Uterus (tissue), 4 donors: ENCODE data around the gene CDC42BPG. TPM values are rescaled to one million over a fixed set of nuclear protein-coding genes. Genes with fewer than 3 reads are reported as not detected.

ENCODE experiments used
- DNase-seq, 2 donors: peaks; one replicate each; pipeline ENCODE4 v3.0.0-alpha.2; 2019 to 2020
- H3K27ac ChIP-seq, 2 donors: fragments of 200-600 bp; sonication (generic); 1 replicate in 1 of 2; 2 replicates in 1 of 2; pipeline ENCODE4 v1.5.1; 2016 to 2018
- H3K27me3 ChIP-seq, 2 donors: fragments of 200-600 bp; sonication (generic); one replicate each; pipeline ENCODE4 v1.5.1; 2018 to 2019; ENCODE audit warnings: control low read depth in 1 of 2
- H3K36me3 ChIP-seq, 2 donors: fragments of 200-600 bp; sonication (generic); one replicate each; pipeline ENCODE4 v1.5.1; 2019; ENCODE audit warnings: control low read depth in 1 of 2
- H3K4me1 ChIP-seq, 2 donors: fragments of 200-600 bp; sonication (generic); one replicate each; pipeline ENCODE4 v1.5.1; 2018 to 2019; ENCODE audit warnings: control low read depth in 1 of 2
- H3K4me3 ChIP-seq, 2 donors: fragments of 200-600 bp; sonication (generic); 1 replicate in 1 of 2; 2 replicates in 1 of 2; pipeline ENCODE4 v1.5.1; 2018 to 2019; ENCODE audit warnings: mild to moderate bottlenecking in 1 of 2
- H3K9me3 ChIP-seq, 2 donors: fragments of 200-600 bp; sonication (generic); one replicate each; pipeline ENCODE4 v1.5.1; 2019; ENCODE audit warnings: control low read depth in 1 of 2
- POLR2A ChIP-seq, 2 donors: fragments of 450-650 bp; IDR thresholded peaks; one replicate each; pipeline ENCODE4 v1.6.1; 2016; ENCODE audit warnings: antibody characterized with exemption in 2 of 2, mild to moderate bottlenecking in 1 of 2, moderate library complexity in 1 of 2
- intact Hi-C: fragments of 100-400 bp; cut with DNase I; formaldehyde crosslinking; loops from one replicate; pipeline ENCODE4 v1.15.1; 2023; ENCODE audit warnings: low total_unique reads
- total RNA-seq, 4 donors: library from RNA; depleted of rRNA in 3 of 4; stranded (reverse); fragments of >200 nt in 3 of 4; gene quantifications; one replicate each; pipeline versions ENCODE4 v1.1.0 to v1.2.4, GENCODE V29; 2014 to 2023
- TF ChIP-seq, protein P1 (sequence below), 4 experiments: fragments of 200-600 bp in 2 of 4; fragments of 450-650 bp in 2 of 4; sonication (generic) in 2 of 4; IDR thresholded peaks; one replicate each; pipeline ENCODE4 v1.5.1; 2016 to 2019; ENCODE audit warnings: antibody characterized with exemption in 4 of 4, mild to moderate bottlenecking in 2 of 4, moderate library complexity in 1 of 4
- donor health status: DM: yes; HTN: yes; CAD: no.

CDC42BPG gene
- total RNA-seq, 4 donors from 2014 or later: under 0.01 to 2.7 (median 0.30) TPM

GRCh38 chr11:64796757-64797541 lies 47.5 kb downstream of the CDC42BPG start:
- Histone ChIP-seq H3K27ac (no peak overlapping the region), H3K4me1 (no peaks in the 10 kb centered on the region), H3K9me3 (no peaks in the 10 kb centered on the region), H3K27me3 (no peaks in the 10 kb centered on the region), H3K4me3 (no peak overlapping the region), H3K36me3 (no peaks in the 10 kb centered on the region)
- intact Hi-C loops: no loop called here
- no peak for DNase-seq
- TF ChIP-seq POLR2A (IDR thresholded peaks at IDR 0.05): no peak
- TF ChIP-seq, protein P1, sequence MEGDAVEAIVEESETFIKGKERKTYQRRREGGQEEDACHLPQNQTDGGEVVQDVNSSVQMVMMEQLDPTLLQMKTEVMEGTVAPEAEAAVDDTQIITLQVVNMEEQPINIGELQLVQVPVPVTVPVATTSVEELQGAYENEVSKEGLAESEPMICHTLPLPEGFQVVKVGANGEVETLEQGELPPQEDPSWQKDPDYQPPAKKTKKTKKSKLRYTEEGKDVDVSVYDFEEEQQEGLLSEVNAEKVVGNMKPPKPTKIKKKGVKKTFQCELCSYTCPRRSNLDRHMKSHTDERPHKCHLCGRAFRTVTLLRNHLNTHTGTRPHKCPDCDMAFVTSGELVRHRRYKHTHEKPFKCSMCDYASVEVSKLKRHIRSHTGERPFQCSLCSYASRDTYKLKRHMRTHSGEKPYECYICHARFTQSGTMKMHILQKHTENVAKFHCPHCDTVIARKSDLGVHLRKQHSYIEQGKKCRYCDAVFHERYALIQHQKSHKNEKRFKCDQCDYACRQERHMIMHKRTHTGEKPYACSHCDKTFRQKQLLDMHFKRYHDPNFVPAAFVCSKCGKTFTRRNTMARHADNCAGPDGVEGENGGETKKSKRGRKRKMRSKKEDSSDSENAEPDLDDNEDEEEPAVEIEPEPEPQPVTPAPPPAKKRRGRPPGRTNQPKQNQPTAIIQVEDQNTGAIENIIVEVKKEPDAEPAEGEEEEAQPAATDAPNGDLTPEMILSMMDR (IDR thresholded peaks at IDR 0.05): no peak

DNA sequence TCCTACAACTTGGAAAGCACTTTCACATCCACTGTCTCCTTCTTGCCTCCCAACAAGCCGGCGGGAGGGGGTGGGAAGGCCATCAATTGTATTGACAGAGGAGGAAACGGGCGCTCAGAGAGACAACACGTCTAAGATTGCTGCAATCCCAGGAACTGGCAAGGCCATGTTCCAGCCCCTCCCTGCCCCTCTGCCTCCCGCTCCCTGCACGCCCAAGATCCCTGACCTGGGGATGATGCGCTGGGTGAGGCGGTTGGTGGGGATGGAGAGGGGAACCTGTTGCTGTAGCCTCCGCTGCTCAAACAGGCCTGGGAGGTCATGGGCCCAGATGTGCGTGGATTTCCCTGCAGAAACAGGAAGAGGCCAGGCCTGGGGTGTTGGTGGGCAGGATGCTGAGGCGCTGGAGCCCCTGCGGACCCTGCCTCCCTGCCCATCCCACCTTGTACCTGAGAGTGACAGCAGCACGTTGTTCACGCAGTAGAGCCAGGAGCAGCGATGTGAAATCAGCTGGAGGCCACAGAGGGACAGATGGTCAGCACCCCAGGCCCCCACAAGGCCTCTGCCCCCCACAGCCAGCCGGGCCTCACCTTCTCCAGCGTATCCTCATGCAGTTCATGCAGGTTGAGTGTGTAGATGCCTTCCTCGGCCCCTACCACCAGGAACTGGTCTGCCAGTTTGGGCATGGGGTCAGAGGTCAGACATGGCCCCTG lies 48.3 kb downstream of the CDC42BPG start:
- TF ChIP-seq POLR2A (IDR thresholded peaks at IDR 0.05): no peak
- TF ChIP-seq, protein P1 (IDR thresholded peaks at IDR 0.05): no peak
- Histone ChIP-seq H3K27ac (no peak overlapping the region), H3K27me3 (no peaks in the 10 kb centered on the region), H3K4me3 (no peak overlapping the region), H3K36me3 (no peaks in the 10 kb centered on the region), H3K4me1 (no peaks in the 10 kb centered on the region), H3K9me3 (no peaks in the 10 kb centered on the region)
- intact Hi-C loops: no loop called here
- DNase-seq: no peak

GRCh38 chr11:64794526-64794925 lies 49.9 kb downstream of the CDC42BPG start:
- intact Hi-C loops: no loop called here
- Histone ChIP-seq H3K4me1 (no peaks in the 10 kb centered on the region), H3K27ac (no peak overlapping the region), H3K36me3 (no peaks in the 10 kb centered on the region), H3K4me3 (no peak overlapping the region), H3K27me3 (no peaks in the 10 kb centered on the region), H3K9me3 (no peaks in the 10 kb centered on the region)
- no peak for DNase-seq
- TF ChIP-seq, protein P1 (IDR thresholded peaks at IDR 0.05): no peak
- TF ChIP-seq POLR2A (IDR thresholded peaks at IDR 0.05): no peak

- Histone ChIP-seq H3K4me1 (no peaks in the 10 kb centered on the region), H3K4me3 (no peak overlapping the region), H3K36me3 (no peaks in the 10 kb centered on the region), H3K27me3 (no peaks in the 10 kb centered on the region), H3K9me3 (no peaks in the 10 kb centered on the region), H3K27ac (no peak overlapping the region)
- intact Hi-C loops: no loop called here
- DNase-seq: no peak
- no peak for TF ChIP-seq POLR2A (IDR thresholded peaks at IDR 0.05)
- TF ChIP-seq, protein P1 (IDR thresholded peaks at IDR 0.05): no peak
Observed at GRCh38 chr11:64793271-64794160, 50.9 kb downstream of the CDC42BPG start.
